Activated CD8-positive, alpha-beta memory T cell treated with anti-CD3 and anti-CD28 coated beads for 1 hour (primary cell): ENCODE data around the gene PARD3.

Experiments
- DNase-seq, 2 donors: peaks; one replicate each; pipeline ENCODE4 v3.0.0-alpha.2; 2020; ENCODE audit warnings: low read depth in 1 of 2; ENCODE audit errors: extremely low read depth in 1 of 2

PARD3 gene

DNA sequence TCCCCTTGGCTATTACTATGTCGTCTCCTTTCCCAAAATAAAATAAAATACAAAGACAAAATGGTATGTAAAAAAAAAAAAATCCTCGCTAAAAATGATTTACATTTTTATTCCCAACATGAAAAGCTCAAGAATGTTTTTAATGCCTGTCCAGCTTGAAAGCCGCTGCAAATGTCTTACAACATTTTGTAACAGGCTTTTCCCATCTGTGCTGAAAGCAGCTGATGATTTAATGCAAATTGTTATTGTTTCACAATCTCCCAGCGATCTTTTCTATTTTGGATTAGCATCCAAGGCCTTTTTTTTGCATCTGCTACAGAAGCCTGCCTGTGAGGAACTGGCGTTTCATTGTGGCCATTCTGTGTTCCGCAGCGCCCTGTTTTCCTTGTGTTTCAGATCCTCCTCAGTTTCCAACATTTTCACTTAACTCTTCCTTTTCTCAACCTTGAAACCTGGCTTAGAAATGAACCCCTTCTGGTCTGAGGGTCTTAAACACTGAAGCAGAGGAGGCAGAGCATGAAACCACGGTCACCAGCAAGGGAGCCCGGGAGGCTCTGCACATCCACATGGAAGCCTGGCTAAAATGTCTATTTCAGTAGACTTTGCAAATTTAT, 712.1 kb downstream of the PARD3 start:
- DNase-seq, result no peak

DNA sequence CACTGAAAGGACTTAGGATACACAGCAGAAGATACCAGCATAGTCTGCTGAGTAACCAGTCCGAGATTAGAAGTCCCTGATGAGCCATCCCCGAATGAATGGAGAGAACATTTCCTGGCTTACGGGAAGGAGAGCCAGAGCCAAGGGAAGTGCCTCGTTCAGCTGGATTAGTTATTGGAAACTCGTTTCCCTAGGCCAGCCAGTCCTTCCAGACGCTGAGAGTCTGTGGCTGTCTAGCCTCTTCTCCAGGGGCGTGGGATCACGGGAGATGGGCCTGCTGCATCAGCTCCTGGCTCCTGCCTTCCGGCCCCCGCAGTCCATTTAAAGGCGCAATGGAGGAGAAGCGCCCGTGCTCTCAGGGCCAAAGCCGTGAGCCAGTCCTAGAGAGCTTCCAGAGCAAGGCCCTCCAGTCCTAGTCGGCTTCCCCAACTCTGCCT, 712.8 kb downstream of the PARD3 start:
- no peak for DNase-seq

DNA sequence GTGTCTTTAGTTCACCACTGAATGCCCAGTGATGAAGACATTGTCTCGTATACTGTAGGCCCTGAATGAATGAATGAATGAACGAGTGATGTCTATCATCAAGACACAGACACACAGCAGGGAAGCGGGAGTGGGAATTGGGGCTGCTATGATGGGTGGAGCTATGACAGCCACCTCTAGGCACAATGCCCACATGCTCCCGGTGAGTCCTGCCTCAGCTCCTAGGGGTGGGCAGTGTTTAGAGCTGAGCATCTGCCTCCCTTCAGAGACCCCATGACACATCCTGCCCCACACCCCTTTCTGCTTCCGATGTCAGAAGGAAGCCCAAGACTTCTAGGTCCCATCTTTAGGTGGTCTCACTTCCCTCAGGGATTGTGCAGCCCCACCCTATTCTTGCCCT, 714.1 kb downstream of the PARD3 start:
- DNase-seq, result no peak

DNA sequence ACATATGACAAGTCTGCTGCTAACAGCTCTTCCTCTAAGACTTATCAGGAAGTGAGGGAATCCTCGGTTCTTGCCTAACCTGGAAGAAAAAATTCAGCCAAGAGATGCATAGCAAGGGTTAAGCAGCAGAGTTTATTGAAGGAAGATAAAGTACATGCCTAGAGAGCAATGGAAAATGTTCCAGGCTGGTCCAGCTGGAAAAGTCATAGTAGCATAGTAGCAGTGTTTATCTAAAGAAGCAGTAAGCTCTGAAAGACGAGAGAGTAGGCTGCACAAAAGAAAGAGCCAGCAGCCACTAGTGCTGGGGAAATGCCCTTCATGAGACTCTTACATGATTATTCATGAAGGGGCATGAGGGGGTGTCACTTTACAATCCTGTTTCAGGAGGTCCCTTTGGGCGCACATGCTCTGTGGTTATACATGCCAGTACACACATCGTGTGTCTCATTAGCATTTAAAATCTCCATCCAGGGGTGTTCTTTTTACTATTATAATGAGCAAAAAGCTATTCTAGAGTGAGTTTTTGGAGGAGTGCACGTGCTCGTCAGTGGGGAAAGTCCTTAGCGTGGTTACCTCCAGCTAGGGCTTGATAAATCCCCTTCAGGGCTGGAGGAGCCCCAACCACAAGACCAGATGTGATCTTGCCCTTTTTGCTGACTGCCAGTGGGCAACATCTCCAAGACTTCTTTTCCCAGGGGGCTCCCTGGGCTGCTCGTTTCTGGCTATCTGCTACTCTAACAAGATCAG, 716.1 kb downstream of the PARD3 start:
- DNase-seq, result no peak

DNA sequence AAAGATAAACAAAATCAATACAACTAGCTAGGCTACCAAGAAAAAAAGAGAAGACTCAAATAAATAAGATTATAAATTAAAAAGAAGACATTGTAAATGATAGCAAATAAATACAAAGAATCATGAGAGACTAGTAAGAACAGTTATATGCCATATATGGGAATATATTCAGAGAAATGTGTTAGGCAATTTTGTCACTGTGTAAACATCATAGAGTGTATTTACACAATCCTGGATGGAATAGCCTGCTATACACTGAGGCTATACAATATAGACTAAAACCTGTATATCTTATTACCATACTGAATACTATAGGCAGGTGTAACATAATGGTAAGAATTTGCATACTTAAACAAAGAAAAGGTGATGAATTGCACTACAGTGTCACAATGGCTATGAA, 717.4 kb downstream of the PARD3 start:
- DNase-seq, result no peak

DNA sequence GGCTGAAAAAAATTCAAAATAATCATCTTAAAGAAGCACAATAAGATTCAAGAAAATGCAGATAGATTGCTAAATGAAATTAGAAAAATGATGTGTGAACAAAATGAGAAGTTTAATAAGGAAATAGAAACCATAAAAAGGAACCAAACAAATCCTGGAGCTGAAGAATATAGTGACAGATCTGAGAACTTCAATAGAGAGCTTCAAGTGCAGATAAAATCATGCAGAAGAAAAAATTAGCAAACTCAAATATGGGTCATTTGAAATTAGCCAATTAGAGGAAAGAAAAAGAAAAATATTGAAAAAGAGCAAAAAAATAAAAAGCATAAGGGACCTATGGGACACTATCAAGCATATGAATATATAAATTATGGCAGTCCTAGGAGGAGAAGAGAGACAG, 720.1 kb downstream of the PARD3 start:
- no peak for DNase-seq

DNA sequence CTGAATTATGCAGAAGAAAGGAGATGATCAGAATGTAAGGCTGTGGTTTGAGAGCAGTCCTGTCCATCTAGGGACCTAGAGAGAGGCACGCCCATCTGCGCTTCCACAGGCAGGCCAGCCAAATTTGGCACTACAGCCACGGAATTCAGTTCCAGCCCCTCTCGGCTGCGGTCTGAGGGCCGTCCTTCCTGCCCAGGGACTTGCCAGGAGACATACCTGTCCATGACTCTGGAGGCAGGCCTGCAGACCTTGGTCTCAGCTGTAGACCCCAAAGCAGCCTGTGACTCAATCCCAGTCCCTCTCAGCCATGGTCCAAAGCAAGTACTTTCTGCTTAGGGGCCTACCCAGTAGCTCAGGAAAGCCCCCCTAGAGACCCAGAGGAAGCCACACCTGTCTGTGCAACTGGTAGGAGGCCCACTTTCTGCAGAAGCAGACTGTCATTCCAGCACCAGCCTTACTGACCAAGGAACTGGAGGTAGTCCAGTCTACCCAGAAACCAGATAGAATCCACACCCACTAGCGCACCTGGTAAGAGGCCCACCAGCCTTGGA, 720.9 kb downstream of the PARD3 start:
- no peak for DNase-seq

DNA sequence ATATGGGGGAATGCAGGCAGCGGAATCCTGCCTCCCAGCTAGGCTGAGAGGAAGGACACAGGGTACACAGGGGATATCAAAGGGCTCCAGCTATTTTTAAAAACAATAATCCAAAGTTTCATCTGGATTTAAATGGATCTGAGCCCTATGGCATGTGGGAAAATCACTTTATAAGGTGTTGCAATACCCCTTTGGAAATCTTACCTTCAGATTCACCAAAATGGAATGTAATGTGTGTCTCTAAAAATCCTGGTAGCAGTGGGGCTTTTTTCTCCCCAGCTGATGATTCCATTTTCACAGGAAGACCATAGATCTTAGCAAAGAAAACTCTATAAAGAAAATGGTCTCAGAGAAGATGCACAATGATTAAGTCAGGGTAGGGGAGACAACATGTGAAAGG, 722.2 kb downstream of the PARD3 start:
- no peak for DNase-seq

DNA sequence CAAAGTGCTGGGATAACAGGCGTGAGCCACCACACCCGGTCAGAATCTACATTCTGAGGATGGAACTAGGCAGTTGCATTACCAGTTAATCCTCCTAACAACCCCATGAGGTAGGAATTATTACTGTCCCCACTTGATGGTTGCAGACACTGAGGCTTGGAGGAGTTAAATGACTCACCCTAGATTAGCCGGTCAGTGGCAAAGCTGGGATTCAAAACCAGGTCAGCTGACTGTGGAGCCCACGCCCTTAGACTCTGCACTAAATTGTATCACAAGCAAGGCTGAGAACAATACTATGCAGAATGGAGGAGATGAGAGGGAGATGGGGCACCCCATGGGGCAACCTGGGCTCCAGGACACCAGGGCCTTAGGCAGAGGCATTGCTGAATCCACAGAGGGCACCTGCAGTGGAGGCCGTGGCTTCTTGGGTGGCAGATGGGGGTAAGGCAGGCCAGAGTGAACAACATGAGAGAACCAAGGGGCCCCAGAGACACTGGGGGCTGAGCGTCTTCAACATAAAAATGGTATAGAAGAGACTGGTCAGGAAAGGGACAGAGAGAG, 723.4 kb downstream of the PARD3 start:
- DNase-seq, result no peak

DNA sequence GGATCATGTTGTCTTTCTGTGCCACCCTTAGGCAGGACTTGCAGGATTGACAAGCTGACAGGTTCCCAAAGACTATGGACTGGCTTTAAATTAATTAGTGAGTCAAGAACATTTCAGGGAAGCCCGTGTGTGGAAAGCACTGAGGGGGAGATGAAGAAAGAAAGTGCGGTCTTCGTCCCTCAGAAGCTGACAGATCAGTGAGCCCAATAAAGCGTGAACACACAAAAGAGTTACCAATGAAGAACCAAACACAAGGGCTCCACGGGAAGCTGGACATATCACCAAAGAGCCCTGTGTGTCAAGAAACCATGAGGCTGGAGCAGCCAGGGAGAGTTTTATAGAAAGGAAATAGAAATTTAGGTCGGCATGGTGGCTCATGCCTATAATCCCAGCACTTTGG, 725.8 kb downstream of the PARD3 start:
- DNase-seq, result no peak

DNA sequence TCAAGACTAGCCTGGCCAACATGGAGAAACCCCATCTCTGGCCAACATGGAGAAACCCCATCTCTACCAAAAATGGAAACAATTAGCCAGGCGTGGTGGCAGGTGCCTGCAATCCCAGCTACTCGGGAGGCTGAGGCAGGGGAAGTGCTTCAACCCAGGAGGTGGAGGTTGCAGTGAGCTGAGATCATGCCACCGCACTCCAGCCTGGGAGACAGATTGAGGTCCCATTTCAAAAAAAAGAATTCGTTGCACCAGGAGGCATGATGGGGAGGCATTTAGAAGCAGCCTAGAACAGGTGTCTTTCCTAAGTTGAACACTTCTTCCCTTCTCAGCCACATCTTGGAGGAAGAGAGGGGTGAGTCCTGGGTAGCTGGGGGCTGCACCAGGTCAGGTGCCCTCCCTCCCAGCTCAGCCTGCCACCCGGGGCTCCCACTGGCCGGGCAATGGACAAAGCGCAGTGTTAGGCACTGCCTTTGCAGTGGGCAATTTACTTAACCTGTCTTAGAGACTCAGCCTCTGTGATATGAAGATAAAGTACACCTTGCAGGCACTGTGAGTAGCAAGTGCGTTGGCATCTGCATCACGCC, 726.8 kb downstream of the PARD3 start:
- DNase-seq, result no peak

DNA sequence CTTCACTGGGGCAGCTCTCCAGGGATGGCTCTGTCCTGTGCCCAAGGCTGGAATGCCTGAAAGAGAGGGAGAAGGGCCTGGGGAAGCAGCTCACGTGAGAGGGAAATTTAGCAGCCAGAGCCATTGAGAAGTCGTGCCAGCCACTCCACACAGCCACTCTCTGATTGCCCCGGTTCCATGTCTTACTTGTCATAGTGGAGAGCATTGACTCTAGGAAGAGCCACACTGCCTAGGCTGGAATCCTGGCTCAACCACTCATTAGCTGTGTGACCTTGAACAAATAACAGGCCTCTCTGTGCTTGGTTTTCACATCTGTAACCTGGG, 728.0 kb downstream of the PARD3 start:
- DNase-seq, result no peak

DNA sequence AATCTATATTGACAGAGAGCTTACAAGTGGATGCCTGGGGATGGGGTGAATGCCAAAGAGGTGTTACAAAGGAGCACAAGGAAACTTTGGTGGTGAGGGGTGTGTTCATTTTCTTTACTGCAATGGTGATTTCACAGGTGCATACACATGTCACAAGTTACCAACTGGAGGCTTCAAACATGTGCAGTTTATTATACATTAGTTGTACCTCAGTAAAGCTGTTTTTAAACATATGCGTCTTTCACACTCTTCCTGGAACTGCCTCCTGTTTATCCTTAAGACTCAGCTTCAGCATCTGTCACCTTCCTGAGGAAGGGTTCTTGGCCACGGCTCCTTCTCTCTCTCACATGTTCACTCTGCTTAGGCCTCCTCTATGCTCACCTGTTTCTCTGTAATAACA, 731.5 kb downstream of the PARD3 start:
- no peak for DNase-seq

DNA sequence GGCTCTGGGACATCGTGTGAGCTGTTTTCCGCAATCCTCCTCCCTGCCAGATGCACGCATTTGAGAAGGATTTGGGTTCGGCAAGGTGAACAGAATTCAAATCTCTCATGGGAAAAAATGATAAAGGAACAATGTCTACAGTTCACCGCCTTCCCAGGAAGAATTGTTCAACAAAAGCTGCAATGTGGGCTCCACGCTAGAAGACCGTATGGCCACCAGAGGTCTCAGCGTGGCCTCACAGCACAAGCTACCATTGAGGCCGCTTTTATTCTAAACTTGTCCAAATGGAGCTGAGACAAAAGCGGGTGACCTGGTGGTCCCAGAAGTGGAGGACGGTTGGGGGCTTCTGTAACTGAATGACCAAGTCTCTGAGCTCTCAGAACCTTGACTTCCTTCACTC, 733.1 kb downstream of the PARD3 start:
- no peak for DNase-seq

DNA sequence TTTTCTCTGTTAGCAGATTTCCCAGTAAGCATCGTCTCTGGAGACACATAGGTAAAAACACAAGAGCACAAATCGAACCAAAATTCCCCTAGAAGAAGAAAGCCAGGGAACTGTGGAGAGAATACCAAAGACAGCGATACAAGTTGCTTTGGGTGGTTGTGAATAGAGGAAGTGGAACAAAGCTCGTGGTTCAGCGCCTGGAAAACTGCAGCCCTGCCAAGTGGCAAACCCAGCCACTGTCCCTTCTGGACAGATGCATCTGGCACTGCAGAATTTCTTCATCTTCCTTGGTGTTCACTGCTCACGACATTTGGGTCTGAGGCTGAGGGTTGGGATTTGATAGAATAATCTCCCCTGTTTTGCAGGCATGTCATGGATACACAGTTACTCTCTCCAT, 733.8 kb downstream of the PARD3 start:
- DNase-seq, result no peak

DNA sequence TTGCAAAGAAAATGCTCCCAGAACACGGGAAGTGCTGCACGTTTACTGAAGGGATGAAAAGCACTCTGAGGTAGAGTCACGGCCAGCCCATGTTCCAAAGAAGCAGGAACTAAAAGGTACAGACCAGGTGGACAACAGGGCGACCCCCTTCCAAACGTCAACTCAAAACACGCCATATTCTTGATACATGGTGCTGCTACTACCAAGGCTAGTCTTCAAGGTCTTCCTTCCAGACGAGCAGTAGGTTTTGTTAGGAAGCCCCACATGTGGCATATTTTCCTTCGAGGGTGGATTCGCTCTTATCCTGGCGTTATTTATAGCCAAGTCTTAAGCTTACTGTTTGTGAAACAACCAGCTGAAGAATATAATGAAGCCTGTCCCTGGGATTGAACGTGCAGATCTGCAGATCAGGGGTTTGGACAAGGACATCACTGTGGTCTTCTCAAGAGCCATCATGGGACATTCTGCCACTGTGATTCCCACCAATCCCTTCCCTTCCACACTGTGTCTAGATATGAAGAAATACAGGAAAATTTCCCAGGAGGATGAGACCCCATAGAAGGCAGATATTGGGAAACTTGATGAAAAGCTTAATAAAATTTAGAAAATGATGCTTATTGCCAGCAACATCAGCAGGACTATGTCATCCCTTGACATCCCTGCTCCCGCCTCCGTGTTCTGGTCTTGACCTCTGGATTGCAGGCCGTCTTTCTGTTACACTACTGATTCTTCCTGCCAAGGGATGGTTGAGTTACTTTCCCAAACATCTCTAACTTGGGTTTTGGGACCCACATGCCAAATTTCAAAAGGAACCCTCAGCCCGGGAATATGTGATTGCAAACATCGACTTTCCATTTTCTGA, 734.4 kb downstream of the PARD3 start:
- DNase-seq, result no peak

DNA sequence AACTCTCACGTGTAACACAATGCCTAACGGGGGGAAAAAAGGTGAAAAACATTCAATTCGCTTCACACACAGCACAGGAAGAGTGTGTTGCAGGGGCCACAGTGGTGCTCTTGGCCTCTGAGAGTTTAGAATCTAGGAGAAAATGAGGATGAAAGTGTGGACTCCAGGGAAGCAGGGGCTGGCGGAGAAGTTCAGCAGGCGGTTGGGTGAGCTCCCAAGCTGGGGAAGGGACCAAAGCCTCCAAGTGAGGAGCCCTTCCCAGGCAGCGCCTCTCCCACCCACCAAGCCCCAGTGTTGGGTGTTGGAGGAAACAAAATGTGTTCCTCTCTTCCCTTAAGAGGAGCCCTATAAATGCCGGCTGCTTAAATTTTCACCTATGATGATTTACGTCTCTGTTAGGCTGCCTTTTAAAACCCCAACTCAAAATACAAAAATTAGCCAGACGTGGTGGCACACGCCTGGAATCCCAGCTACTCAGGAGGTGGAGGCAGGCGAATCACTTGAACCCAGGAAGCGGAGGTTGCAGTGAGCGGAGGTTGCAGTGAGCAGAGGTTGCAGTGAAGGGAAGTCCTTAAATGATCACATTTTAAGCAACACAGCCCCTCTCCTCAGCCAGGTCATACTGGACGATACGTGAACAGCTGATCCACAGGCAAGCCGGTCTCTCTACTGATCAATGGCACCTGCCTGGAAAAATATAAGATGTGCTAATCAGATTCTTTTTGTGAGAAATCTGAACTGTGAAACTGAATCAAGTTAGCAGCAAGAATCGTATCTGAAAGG, 735.2 kb downstream of the PARD3 start:
- DNase-seq, result no peak

DNA sequence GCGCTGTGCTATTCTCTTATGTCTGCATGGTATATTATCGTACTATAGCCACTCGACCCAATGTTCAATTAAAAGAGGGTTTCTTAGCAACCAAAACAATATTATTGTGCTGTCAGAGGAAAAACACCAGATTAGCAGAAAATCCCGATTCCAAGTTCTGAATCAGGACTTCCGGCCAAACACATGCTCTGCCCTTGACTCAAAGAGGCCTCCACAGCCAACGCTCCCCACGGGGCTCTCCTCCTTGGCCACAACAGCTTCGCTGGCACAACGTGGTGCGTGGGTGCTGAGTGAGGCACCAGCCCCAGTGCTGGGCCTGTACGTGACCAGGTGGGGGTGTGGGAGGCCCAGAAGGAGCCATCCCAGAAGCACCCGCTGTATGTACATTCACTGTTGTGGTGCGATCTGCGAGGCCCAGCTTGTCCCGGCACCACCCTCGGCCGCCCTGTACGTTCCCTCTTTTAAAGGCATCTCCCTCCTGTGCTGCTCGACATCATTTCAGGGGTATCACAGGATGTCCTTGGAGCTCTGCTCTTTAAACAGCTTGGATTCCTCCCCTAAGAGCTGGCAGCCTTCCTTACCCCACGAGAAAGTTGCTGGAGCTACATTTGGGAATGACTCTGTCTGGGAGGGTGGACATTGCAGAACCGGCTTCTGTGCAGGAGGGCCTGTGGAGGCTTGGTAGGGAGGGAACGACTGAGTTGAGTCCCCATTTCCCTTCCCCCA, 736.2 kb downstream of the PARD3 start:
- no peak for DNase-seq

DNA sequence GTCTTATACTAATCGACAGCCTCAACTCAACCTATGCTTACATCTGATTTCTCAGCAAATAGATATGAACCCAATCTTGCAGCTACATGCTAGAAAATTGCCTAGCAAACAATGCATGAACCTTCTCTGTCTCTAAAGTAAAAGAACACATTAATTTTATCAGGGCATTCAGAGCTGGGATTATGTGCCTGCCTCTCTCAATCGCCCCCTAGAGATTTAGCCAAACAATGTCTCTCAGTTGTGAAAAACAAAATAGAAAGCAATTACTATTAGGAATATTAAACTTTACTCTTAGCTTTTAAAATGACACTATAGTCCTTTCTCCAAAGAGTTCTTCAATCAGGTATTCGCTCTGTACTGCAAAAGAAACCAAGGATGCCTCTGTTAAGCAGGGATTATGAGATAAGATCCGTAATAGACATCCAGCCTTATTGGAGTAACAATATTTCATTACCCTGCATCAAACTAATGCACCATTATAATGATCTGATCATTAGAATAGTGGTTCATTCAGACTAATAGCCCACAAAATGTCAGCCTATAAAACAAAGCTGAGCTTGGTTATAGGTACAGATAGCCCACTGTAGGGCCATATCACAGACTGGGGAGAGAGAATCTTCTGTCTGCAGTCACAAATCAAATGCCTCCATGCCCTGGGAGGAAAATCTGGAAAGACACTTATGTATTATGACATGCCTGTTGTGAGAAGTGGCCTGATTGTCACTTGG, 736.9 kb downstream of the PARD3 start:
- DNase-seq, result no peak
